ENCODE data around the gene ILF3. TPM values are rescaled to one million over a fixed set of nuclear protein-coding genes. Genes with fewer than 3 reads are reported as not detected.

Gene ILF3
- total RNA-seq, 2 experiments from 2014 or later: 464 to 491 TPM

DNA sequence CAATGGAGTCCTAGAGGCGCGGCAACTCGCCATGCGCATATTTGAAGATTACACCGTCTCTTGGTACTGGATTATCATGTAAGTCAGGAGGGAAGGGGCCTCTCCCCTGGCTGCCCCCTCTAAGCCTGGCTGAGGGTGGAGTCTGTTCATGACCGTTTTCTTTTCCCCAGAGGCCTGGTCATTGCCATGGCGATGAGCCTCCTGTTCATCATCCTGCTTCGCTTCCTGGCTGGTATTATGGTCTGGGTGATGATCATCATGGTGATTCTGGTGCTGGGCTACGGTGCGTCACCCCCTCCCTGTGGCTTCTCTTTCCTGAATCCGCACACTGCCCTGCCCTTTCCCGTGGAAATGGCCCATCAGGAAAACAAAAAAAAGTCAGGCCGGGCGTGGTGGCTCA lies 22.3 kb upstream of the ILF3 start:
- Mint-ChIP-seq H3K27me3 (no peaks in the 10 kb centered on the region), H3K9me3 (no peaks in the 10 kb centered on the region), H3K36me3 (ENCODE audit: low read depth) (peaks cover 81% of the 10 kb centered on the region), H3K27ac (no peak overlapping the region), H3K4me1 (ENCODE audit: low read depth) (no peaks in the 10 kb centered on the region), H3K4me3 (no peak overlapping the region)
- no peaks in the 10 kb centered on the region for H3K9me3 ChIP-seq (ENCODE audit: control insufficient read depth in 1 of 2, insufficient read depth in 1 of 2, low read length in 2 of 2)
- no peaks in the 10 kb centered on the region for H3K27me3 ChIP-seq (ENCODE audit: control insufficient read depth in 1 of 2, insufficient read depth in 2 of 2, low read length in 2 of 2)
- intact Hi-C loops (cut with DNase I, micrococcal nuclease): no loop called here
- DNase-seq (no peak), ATAC-seq (ENCODE audit: poor library complexity) (no peak)
- H3K4me3 ChIP-seq (ENCODE audit: low read length): no peak overlapping the region
- ChIA-PET POLR2A (interaction anchor here (0.7 kb wide), 1 partner anchor 50 kb away, joined by 3 read pairs; no protein-coding TSS in a partner anchor), CTCF (no interaction called here)
- H3K36me3 ChIP-seq (ENCODE audit: insufficient read depth, low read length): peaks cover 71% of the 10 kb centered on the region
- H3K27ac ChIP-seq (ENCODE audit: low read depth in 1 of 2, low read length in 2 of 2): no peak overlapping the region
- H3K4me1 ChIP-seq (ENCODE audit: insufficient read depth, low read length): no peaks in the 10 kb centered on the region
- TF ChIP-seq, protein P1, sequence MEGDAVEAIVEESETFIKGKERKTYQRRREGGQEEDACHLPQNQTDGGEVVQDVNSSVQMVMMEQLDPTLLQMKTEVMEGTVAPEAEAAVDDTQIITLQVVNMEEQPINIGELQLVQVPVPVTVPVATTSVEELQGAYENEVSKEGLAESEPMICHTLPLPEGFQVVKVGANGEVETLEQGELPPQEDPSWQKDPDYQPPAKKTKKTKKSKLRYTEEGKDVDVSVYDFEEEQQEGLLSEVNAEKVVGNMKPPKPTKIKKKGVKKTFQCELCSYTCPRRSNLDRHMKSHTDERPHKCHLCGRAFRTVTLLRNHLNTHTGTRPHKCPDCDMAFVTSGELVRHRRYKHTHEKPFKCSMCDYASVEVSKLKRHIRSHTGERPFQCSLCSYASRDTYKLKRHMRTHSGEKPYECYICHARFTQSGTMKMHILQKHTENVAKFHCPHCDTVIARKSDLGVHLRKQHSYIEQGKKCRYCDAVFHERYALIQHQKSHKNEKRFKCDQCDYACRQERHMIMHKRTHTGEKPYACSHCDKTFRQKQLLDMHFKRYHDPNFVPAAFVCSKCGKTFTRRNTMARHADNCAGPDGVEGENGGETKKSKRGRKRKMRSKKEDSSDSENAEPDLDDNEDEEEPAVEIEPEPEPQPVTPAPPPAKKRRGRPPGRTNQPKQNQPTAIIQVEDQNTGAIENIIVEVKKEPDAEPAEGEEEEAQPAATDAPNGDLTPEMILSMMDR (IDR thresholded peaks at IDR 0.05): no peak

DNA sequence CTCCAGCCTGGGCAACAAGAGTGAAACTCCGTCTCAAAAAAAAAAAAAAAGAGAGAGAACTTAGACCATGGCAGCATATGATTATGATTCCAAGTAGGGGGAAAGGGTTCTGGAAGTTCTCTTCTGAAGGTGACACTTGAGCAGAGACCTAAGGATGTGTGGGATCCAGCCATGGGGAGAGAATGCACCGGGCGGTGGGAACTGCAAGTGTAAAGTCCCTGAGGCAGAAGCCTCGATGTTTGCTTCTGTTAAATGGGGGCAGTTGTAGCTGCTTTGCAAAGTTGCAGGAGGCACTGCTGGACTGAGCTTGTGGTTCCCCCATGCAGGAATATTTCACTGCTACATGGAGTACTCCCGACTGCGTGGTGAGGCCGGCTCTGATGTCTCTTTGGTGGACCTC lies 19.7 kb upstream of the ILF3 start:
- CTCF ChIA-PET: interaction anchor here (1.0 to 2.4 kb wide), 2 partner anchors 54 to 65 kb away, joined by 3 to 10 read pairs; no protein-coding TSS in a partner anchor
- TF ChIP-seq, protein P1 (IDR thresholded peaks at IDR 0.05): no peak
- no peak overlapping the region for H3K27ac ChIP-seq (ENCODE audit: low read depth in 1 of 2, low read length in 2 of 2)
- H3K36me3 ChIP-seq (ENCODE audit: insufficient read depth, low read length): peaks cover 77% of the 10 kb centered on the region
- DNase-seq (no peak), ATAC-seq (ENCODE audit: poor library complexity) (no peak)
- Mint-ChIP-seq H3K36me3 (ENCODE audit: low read depth) (peaks cover 86% of the 10 kb centered on the region), H3K27ac (no peak overlapping the region), H3K4me3 (no peak overlapping the region), H3K27me3 (no peaks in the 10 kb centered on the region), H3K4me1 (ENCODE audit: low read depth) (no peaks in the 10 kb centered on the region), H3K9me3 (no peaks in the 10 kb centered on the region)
- no peaks in the 10 kb centered on the region for H3K4me1 ChIP-seq (ENCODE audit: insufficient read depth, low read length)
- POLR2A ChIA-PET: interaction anchor here (1.1 to 1.3 kb wide), 2 partner anchors 10 to 31 kb away, joined by 4 to 5 read pairs; no protein-coding TSS in a partner anchor
- no peaks in the 10 kb centered on the region for H3K9me3 ChIP-seq (ENCODE audit: control insufficient read depth in 1 of 2, insufficient read depth in 1 of 2, low read length in 2 of 2)
- H3K27me3 ChIP-seq (ENCODE audit: control insufficient read depth in 1 of 2, insufficient read depth in 2 of 2, low read length in 2 of 2): no peaks in the 10 kb centered on the region
- intact Hi-C loops (cut with DNase I, micrococcal nuclease): no loop called here
- H3K4me3 ChIP-seq (ENCODE audit: low read length): no peak overlapping the region

DNA sequence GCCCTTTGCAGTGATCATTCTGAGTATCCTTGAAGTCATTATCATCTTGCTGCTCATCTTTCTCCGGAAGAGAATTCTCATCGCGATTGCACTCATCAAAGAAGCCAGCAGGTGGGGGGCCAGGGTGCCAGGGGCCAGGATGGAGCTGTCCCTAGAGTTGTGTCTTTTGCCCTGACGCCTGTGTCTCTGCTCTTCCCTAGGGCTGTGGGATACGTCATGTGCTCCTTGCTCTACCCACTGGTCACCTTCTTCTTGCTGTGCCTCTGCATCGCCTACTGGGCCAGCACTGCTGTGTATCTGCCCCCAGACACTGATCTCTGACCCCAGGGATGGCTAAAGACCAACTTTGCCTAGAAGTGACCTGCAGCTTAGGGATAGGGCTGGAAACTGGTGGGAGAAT lies 19.2 kb upstream of the ILF3 start:
- no peaks in the 10 kb centered on the region for H3K9me3 ChIP-seq (ENCODE audit: control insufficient read depth in 1 of 2, insufficient read depth in 1 of 2, low read length in 2 of 2)
- no peaks in the 10 kb centered on the region for H3K27me3 Mint-ChIP-seq
- H3K27ac ChIP-seq (ENCODE audit: low read depth in 1 of 2, low read length in 2 of 2): no peak overlapping the region
- peaks cover 74% of the 10 kb centered on the region for H3K36me3 ChIP-seq (ENCODE audit: insufficient read depth, low read length)
- no peaks in the 10 kb centered on the region for H3K4me1 ChIP-seq (ENCODE audit: insufficient read depth, low read length)
- H3K9me3 Mint-ChIP-seq: no peaks in the 10 kb centered on the region
- ChIA-PET POLR2A (interaction anchor here (1.3 kb wide), 1 partner anchor 32 kb away, joined by 5 read pairs; no protein-coding TSS in a partner anchor), CTCF (interaction anchor here (1.0 to 2.4 kb wide), 2 partner anchors 54 to 64 kb away, joined by 3 to 10 read pairs; no protein-coding TSS in a partner anchor)
- ATAC-seq (ENCODE audit: poor library complexity) (no peak), DNase-seq (no peak)
- H3K27ac Mint-ChIP-seq: no peak overlapping the region
- no peaks in the 10 kb centered on the region for H3K27me3 ChIP-seq (ENCODE audit: control insufficient read depth in 1 of 2, insufficient read depth in 2 of 2, low read length in 2 of 2)
- no peak overlapping the region for H3K4me3 ChIP-seq (ENCODE audit: low read length)
- H3K36me3 Mint-ChIP-seq (ENCODE audit: low read depth): peaks cover 89% of the 10 kb centered on the region
- intact Hi-C loops (cut with DNase I, micrococcal nuclease): no loop called here
- H3K4me1 Mint-ChIP-seq (ENCODE audit: low read depth): no peaks in the 10 kb centered on the region
- H3K4me3 Mint-ChIP-seq: no peak overlapping the region
- TF ChIP-seq, protein P1 (IDR thresholded peaks at IDR 0.05): no peak

Data from CD4-positive, alpha-beta T cell (primary cell).